CD4-positive, alpha-beta T cell treated with Interleukin-15 for 1 hour (primary cell): ENCODE data around the gene SPANXA1.
"Not testable (repeated sequence)": the region's sequence is repeated elsewhere in the genome, so short reads cannot be mapped to it uniquely, and the experiment has no call there.

Source experiments
- DNase-seq: peaks from one replicate; pipeline ENCODE4 v3.0.0-alpha.2; 2020

Gene SPANXA1

GRCh38 chrX:141584638-141585037 is at the start of gene SPANXA1:
Gene SPANXA1, minus strand, starts transcription at chrX:141584738. Its CDS starts 60 bp downstream, at chrX:141584678.
- not testable (repeated sequence) for DNase-seq

DNA sequence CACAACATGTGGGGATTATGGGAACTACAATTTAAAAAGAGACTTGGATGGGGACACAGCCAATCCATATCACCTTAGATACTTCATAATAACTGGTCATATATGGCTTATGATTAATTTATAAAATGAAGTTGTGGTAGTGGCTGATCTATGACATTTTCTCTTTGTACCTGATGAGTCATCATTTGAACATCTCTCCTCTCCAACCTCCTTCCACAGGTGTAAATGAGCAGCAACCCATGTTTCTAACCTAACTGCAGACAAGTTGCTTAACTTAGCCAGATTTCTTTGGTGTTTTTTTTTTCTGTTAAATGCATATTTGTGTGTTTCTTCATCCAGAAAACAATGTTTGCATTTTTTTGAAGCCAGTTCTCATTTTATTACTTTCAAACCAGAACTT is 47.6 kb upstream of the SPANXA1 start:
- no peak for DNase-seq

- no peak for DNase-seq
Measured at GRCh38 chrX:141619336-141619735, 34.8 kb upstream of the SPANXA1 start.

DNA sequence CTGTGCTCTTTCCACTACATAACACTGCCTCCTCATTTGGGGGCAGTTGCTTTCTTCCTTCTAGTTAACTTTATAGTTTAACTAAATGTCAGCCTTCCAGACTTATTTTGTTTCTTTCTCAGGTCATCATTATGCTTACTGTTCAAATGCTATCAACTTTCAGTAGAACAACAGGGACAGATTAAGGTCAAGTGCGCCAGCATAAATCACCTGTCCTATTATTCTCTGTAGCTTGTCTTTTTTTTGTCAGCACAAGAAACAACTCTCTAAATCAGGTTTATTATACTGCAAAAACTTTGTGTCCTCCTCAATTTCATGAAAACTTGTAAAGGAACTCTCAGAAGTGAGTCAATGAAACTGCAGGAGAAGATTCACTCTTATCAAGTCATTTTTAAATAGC is 24.6 kb upstream of the SPANXA1 start:
- no peak for DNase-seq

GRCh38 chrX:141589408-141589807 is 4.9 kb upstream of the SPANXA1 start, which contains the start of gene SPANXA2:
Gene SPANXA2, plus strand, starts transcription at chrX:141589708. Its CDS starts 60 bp downstream, at chrX:141589768.
- not testable (repeated sequence) for DNase-seq

- not testable (repeated sequence) for DNase-seq
Measured at GRCh38 chrX:141542551-141542950, 42.0 kb downstream of the SPANXA1 start.
